T1000 (cell line): Measurements from ENCODE around the gene GPBP1L1.
"Not testable (repeated sequence)": the region's sequence is repeated elsewhere in the genome, so short reads cannot be mapped to it uniquely, and the experiment has no call there.

Experiments used
- DNase-seq: peaks from one replicate; lab custom pipeline; 2025; ENCODE audit warnings: mixed read lengths; lab: John Stamatoyannopoulos, UW

GPBP1L1 gene

GRCh38 chr1:45686288-45687013 lies at the start of gene GPBP1L1:
TSS of gene GPBP1L1 (minus strand) at chr1:45686533. CDS start at chr1:45659087, 27,446 bp downstream.
- DNase-seq = peak; percentile 94

GRCh38 chr1:45730780-45731319 lies 44.5 kb upstream of the GPBP1L1 start:
- no peak for DNase-seq

GRCh38 chr1:45730075-45730779 lies 43.9 kb upstream of the GPBP1L1 start:
- DNase-seq = no peak

GRCh38 chr1:45726007-45726406 lies 39.7 kb upstream of the GPBP1L1 start:
- DNase-seq = not testable (repeated sequence)

GRCh38 chr1:45723248-45723930 lies 37.1 kb upstream of the GPBP1L1 start:
- no peak for DNase-seq

GRCh38 chr1:45722809-45723208 lies 36.5 kb upstream of the GPBP1L1 start:
- DNase-seq = no peak

GRCh38 chr1:45721207-45721606 lies 34.9 kb upstream of the GPBP1L1 start:
- no peak for DNase-seq

GRCh38 chr1:45718289-45718688 lies 32.0 kb upstream of the GPBP1L1 start:
- no peak for DNase-seq

GRCh38 chr1:45717386-45717785 lies 31.1 kb upstream of the GPBP1L1 start:
- not testable (repeated sequence) for DNase-seq

GRCh38 chr1:45716700-45717099 lies 30.4 kb upstream of the GPBP1L1 start:
- no peak for DNase-seq

GRCh38 chr1:45713711-45714110 lies 27.4 kb upstream of the GPBP1L1 start:
- DNase-seq = no peak

- DNase-seq = no peak
These were observed 18.3 kb upstream of the GPBP1L1 start for GRCh38 chr1:45704637-45705036.

- no peak for DNase-seq
These were observed 8.5 kb upstream of the GPBP1L1 start for GRCh38 chr1:45694823-45695222.

- DNase-seq = not testable (repeated sequence)
These were observed 7.5 kb upstream of the GPBP1L1 start for GRCh38 chr1:45693811-45694210.

GRCh38 chr1:45687754-45688740 lies 1.7 kb upstream of the GPBP1L1 start, which contains the start of gene TMEM69:
TSS of gene TMEM69 (plus strand) at chr1:45688181. CDS start at chr1:45691069, 2,888 bp downstream.
- DNase-seq = peak; percentile 79

GRCh38 chr1:45687014-45687753 lies 851 bp upstream of the GPBP1L1 start:
- DNase-seq = peak; percentile 95

- no peak for DNase-seq
These were observed 382 bp downstream of the GPBP1L1 start for GRCh38 chr1:45686015-45686287.

- no peak for DNase-seq
These were observed 872 bp downstream of the GPBP1L1 start for GRCh38 chr1:45685308-45686014.

- DNase-seq = no peak
These were observed 1.9 kb downstream of the GPBP1L1 start for GRCh38 chr1:45684402-45684801.

GRCh38 chr1:45682942-45683341 lies 3.4 kb downstream of the GPBP1L1 start:
- no peak for DNase-seq
